ENCODE measurements around the gene NUBPL.
"Not testable (repeated sequence)": the region's sequence is repeated elsewhere in the genome, so short reads cannot be mapped to it uniquely, and the experiment has no call there.

Gene NUBPL

DNA sequence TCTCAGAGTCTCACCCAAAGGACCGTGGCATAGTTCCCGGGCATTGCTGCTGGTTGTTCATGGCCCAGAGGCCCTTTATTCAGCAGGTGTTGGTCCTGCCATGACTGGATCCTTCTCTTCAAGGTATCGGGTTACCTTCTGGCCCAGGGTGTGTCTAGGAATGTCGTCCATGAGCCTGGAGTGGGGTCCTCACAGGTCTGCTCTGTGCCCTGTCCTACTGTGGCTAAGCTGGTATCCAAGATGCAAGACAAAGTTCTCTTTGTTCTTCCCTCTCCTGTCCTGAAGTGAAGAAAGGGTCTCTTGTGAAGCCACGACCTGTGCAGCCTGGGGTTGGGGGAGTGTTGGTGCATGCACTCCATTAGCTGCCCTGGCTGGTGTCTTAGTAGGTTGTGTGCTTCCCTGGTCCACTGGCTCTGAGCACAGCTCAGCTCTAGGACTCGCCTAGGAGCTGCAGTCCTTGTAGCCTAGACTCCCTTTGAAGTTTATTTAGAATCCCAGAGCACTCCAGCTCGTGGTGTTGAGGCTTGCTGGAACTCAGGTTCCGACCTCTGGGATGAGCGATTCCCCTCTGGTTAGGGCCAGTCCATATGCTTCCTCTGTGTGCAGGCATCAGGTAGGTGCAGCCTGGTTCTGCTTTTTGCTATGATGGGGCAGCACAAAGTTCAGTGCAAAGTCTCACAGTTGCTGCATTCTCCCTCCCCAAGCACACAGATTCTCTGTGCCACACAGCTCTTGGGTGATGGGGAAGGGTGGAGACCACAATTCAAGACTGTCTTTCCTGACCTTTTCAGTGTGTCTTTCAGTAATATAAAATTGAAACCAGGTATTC lies 117.4 kb downstream of the NUBPL start:
- DNase-seq = no peak

DNA sequence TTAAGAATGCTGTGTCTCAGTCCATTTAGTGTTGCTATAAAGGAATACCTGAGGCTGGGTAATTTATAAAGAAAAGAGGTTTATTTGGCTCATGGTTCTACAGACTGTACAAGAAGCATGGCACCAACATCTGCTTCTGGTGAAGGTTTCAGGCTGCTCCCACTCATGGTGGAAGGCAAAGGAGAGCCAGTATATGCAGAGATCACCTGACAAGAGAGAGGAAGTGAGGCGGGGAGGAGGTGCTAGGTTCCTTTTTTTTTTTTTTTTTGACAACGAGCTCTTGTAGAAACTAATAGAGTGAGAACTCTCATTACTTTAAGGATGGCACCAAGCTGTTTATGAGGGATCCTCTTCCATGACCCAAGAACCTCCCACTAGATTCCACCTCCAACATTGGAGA lies 121.6 kb downstream of the NUBPL start:
- no peak for DNase-seq

DNA sequence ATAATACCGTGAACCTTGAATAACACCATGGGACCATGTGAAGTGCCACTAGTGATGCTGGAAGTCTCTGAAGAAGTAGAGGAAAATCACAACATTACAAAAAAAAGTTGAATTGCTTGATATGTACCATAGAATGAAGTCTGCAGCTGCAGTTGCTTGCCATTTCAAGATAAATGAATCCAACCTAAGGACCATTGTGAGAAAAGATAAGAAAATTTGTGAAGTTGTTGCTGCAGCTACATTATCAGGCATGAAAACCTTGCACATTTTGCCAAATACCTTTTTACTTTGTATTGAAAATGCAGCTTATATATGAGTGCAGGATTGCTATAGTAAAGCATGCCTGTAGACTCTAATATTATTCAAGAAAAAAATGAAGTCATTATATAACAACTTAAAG lies 126.5 kb downstream of the NUBPL start:
- no peak for DNase-seq

DNA sequence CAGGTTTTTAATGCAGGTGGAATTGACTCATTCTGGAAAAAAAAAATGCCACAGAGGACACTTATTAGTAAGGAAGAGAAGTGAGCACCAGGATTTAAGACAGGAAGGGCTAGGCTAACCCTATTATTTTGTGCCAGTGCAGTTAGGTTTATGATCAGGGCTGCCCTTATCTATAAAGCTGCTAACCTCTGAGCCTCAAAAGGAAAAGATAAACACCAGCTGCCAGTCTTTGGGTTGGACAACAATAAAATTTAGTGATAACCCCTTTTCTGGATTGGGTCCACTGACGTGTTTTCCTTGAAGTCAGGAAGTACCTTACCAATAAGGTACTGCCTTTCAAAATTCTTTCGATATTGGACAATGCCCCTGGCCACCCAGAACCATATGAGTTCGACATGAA lies 128.9 kb downstream of the NUBPL start:
- DNase-seq = no peak

DNA sequence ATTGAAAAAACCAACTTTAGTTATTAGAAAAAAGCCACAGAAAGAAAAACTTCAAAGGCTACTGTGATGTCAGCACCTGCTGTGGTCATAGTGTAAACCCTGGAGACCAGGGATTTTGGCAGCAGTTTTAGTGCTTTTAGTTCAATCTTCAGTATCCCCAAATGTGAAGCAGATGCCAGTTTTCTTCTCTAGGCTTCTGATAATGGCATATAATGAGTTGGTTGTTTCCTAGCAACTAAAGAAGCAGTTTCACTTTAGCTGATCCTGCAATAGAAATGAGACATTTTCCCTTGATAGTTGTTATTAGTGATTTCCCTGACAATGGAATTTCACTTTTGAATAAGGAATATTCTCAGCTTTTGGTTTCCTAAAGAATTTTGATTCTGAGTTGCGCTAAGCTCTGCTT lies 131.2 kb downstream of the NUBPL start:
- DNase-seq = no peak

DNA sequence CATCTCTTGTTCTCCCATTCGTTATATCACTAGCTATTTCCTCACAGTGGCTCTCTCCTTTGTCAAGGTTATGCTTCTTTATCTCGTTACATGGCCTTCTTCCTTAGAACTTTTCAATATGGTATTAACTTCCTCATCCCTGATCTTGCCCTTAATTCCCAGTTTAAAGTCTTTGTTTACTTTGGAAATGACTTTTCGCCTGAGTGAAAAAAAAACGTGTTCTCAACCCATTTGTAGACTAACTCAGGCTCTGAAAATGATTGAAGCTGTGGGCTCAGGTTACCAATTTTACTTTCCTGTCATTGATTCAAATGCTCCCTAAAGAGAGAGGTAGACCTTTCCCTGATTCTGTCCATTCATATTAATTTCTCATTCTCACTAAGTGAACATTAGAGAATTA lies 135.2 kb downstream of the NUBPL start:
- DNase-seq = no peak

DNA sequence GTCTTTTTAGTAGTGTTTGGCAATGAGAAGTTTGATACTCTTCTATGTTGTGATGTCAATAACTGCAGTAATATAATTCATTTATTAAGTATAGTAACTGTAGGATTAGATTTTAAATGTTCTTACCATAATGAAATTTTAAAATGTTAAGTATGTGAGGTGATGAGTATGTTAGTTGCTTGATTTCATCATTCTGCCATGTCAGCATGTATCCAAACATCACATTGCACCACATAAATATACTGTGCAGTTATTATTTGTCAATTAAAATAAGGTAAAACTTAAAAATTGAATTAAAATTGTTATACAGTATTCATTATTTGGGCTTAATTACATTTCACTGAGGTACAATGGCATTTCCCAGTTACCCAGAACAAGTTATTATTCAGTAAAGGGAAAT lies 138.6 kb downstream of the NUBPL start:
- no peak for DNase-seq

DNA sequence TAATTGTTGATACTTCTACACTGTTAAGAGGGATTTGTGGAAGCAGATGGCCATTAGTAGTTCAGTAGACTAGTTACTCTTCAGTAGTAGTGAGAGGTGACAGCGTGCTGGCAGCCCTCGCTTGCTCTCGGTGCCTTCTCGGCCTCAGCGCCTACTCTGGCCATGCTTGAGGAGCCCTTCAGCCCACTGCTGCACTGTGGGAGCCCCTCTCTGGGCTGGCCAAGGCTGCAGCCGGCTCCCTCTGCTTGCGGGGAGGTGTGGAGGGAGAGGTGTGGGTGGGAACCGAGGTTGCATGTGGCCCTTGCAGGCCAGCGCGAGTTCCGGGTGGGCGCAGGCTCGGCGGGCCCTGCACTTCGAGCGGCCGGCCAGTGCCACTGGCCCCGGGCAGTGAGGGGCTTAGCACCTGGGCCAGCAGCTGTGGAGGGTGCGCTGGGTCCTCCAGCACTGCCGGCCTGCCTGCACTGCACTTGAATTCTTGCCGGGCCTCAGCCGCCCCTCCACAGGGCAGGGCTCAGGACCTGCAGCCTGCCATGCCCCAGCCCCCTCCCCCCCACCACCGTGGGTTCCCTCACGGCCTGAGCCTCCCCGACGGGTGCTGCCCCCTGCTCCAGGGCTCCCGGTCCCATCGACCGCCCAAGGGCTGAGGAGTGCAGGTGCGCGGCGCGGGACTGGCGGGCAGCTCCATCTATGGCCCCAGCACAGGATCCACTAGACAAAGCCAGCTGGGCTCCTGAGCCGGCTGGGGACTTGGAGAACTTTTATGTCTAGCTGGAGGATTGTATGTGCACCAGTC lies 139.3 kb downstream of the NUBPL start:
- no peak for DNase-seq

DNA sequence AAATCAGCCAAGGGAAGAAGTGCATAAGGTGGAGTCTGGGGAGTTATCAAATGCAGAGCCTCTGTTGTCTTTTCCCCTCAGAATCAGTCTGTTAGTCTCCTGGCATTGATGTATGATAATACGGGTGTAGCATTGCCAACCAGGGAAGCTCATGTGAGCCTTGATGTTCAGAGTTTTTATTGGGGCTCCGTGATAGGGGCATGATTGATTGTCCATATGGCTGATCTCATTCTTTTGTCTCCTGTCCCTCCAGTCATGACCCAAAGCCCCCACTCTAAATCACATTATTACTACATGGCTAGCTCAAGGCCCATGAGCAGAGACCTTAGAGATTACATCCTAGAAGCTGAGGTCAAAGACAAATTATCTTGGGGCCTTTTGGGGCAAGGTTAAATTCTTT lies 140.9 kb downstream of the NUBPL start:
- no peak for DNase-seq

DNA sequence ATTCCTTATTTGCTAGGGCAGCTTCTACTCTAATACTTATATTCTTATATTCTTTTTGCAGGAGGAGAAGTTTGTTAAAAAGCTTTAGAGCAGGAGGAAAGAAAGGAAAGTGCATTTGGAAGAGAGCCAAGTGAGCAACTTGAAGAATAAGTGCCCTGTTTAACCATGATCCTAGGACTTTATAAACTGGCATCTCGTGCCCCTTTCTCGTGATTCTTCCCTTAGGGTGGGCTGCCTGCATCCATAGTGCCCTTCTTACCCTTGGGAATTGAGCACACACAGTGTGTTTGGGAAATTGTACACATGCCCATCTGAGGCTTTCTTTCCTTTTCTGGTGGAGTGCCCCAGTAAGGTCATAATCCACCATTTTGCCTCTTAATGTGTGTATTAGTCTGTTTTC lies 141.9 kb downstream of the NUBPL start:
- no peak for DNase-seq

DNA sequence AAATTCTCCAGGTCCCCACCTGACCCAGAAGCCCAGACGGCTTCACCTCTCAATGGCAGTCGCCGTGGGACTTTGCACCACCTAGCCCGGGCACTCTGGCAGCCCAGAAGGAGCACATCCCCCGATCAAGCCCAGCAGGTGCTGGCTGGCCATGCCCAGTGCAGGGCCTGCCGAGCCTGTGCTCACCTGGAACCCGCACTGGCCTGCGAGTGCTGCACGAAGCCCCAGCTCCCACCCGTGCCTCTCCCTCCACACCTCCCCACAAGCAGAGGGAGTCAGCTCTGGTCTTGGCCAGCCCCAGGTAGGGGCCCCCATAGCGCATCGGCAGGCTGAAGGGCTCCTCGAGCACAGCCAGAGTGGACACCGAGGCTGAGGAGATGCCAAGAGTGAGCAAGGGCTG lies 144.5 kb downstream of the NUBPL start:
- DNase-seq = no peak

DNA sequence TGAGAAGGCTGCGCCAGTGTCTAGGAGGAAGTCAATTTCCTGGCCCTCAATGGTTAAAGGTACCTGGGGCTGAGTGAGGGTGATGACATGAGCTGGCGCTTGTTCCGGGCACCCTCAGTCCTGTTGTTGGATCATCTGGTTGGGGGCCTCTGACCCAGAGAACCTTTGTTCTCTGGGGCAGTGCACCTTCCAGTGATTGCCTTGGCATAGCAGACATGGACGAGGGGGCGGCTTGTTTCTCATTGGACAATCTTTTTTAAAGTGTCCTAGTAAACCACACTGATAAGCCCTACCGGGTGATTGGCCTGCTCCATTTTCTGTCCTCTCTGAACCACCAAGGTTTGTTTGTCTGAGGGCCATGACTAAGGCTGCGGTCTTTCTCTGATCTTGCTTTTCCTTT lies 147.5 kb downstream of the NUBPL start:
- not testable (repeated sequence) for DNase-seq

DNA sequence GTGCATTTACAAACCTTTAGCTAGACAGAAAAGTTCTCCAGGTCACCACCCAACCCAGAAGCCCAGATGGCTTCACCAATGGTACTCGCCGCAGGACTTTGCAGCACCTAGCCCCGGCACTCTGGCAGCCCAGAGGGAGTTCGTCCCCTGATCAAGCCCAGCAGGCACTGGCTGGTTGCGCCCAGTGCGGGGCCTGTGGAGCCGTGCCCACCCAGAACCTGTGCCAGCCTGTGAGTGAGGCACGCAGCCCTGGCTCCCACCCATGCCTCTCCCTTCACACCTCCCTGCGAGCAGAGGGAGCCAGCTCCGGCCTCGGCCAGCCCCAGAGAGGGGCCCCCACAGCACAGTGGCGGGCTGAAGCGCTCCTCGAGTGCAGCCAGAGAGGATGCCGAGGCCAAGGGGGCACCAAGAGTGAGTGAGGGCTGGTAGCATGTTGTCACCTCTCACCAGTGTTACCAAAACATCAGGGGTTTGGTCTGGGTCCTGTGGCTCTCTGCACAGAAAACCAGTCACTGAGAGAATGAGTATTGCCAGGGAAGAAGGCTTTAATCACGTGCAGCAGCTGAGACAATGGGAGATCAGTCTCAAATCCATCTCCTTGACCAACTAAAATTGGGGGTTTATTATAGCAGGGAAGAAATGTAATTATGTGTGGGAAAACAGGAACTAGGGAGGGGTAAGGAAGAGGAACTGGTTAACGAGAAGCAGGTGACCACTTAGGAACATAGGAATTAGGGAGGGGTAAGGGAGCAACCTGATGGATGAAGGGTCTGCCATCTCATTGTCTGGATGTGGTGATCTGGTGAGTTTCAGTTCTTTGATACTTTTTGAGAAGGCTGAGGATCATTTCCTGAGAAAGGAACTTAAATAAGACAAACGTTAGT lies 151.3 kb downstream of the NUBPL start:
- DNase-seq = no peak

DNA sequence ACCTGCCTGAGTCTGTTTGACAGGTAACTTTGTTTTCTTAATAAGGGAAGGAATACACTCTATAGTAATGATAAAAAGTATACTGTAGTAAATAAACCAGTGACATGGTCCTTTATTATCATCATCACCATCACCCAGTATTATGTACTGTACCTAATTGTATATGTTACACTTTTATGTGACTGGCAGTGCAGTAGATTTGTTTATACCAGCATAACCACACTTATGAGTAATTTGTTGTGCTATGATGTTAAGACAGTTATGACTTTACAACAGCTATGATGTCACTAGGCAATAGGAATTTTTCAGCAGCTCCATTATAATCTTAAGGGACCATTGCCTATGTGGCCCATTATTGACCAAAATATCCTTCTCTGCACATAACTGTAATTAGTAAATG lies 155.0 kb downstream of the NUBPL start:
- DNase-seq = no peak

DNA sequence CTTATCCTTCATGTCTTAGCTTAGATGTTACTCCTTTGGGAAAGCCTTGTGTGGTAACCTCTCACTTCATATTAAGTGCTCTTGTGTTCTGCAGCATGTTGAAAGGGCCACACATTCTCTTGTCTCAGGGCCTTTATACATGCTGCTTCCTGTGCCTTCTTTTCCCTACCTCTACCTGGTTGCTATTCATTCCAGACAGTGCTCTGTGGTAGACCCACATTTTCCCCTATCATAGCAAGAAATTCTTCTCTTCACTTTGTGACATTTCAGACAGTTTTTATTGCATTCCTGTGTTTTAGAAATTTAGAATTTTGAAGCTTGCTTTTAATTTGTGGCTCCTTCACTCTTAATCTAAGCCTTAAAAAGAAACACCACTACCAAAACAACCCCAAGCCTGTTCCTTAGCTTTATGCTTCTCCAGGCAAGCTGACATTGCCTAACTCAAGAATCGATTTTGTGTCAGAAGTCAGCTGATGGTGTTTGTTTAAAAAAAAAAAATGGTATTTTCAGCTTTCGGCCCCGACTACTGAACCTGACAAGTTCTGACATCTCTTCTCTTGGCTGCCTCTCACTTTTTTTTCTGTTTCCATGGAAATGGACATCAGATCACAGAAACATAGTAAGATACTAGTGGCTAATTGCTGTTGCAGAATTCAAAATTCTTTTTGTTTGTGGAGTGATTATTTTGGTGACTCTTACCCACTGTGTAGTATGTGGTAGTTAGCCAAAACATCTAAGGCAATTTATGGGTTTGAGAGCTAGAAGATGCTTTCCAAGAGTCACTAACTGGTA lies 156.3 kb downstream of the NUBPL start:
- no peak for DNase-seq

DNA sequence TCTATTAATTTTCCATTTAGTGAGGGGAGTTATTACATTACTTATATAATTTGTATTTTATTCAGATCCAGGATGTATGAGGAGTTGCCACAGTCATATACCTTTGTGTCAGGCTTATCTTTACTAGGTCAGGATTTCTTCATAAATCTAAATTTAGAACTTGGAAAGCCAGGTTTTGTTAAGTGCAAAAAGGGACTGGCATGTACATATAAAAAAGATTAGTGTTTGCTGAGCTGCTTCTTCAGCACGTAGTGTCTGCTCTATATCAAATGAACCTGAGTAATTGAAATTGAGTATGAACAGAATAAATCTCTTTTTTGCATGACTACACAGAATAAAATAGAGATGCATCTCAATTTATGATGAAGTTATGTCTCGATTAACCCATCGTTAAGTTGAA lies 157.4 kb downstream of the NUBPL start:
- DNase-seq = no peak

DNA sequence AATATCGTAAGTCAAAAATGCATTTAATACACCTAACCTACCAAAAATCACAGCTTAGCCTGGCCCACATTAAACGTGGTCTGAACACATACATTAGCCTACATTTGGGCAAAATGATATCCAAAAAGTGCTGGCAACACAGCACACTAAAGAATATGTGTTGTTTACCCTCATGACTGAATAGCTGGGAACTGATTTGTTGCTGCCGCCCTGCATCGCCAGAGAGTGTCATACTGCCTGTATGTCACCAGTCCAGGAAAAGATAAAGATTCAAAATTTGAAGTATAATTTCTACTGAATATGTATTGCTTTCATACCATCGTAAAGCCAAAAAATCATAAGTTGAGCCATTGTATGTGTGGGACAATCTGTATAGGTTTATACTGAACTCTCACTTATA lies 157.8 kb downstream of the NUBPL start:
- no peak for DNase-seq

DNA sequence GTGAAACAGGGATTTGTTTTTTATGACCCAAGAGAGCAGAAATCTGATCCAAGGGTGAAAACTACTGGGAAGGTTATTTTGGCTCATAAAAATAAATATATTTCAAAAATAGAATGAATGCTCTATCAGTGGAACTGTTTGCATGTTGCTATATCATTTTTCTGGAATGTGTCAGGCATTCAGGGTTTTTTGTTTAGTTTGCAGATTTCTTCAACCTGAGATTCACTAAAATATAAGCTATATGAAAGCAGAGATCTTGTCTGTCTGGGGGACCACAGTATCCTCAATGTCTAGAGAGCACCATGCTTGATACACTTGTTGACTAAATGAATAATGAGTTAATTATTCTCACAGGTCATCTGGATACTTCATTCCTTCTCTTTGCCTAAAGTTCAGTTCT lies 165.1 kb downstream of the NUBPL start:
- no peak for DNase-seq

DNA sequence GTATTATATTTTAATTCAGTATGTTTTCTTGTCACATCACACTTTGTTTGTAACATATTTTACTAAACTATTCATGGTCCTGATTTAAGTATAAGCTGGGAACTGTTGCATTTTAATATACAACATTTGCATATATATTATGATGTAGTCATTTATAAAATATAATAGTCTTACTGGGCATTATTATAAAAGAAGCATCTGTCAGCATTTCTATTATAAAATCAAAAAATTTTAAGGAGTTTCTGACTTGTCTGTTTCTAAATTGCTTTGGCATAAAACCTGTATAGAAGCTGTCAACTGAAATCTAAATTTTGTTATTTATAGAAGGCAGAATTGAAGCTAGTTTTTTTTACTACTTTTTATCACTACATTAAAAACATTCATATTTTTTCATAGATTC lies 166.6 kb downstream of the NUBPL start:
- no peak for DNase-seq

DNA sequence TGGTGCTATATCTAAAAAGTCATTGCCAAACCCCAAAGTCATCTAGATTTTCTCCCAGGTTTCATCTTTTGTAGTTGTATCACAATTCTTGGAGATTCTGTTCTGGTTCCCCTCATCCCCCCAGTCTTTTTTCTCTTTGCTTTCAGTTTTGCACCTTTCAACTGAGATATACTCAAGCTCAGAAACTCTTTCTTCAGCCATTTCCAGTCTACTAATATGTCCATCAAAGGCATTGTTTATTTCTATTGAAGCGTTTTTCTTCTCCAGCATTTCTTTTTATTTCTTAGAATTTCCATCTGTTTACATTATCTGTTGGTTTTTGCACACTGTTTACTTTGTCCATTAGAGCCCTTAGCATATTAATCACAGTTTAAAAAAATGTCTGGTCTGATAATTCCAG lies 179.5 kb downstream of the NUBPL start:
- no peak for DNase-seq

DNA sequence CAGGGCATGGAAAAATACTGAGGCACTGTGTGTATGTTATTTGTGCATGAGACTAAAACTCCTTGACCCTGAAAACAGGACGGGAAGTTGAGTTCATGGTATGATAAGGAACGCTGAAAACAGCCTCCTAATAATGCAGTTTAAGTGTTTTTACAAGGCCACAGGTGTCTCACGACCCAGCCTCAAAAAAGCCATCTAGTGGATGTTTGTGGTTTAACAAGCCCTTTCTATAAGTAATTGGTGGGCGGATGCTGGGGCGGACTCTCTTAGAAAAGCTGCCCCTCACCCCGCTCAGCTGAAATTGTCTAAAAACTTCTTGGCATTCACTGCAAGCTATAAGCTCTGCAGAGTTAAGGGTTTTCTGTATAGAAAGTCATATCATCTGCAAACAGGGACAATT lies 184.5 kb downstream of the NUBPL start:
- no peak for DNase-seq

DNA sequence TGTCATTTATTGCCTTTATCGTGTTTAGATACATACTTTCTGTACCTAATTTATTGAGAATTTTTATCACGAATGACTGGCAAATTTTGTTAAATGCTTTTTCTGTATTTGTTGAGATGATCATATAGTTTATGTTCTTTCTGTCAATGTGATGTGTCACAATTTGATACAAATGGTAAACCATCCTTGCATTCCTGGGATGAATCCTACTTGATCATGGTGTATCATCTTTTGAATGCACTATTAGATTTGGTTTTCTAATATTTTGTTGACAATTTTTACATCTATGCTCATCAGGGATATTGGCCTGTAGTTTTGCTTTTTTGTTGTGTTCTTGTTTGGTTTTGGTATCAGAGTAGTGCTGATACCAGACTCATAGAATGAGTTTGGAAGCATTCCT lies 185.1 kb downstream of the NUBPL start:
- DNase-seq = no peak

DNA sequence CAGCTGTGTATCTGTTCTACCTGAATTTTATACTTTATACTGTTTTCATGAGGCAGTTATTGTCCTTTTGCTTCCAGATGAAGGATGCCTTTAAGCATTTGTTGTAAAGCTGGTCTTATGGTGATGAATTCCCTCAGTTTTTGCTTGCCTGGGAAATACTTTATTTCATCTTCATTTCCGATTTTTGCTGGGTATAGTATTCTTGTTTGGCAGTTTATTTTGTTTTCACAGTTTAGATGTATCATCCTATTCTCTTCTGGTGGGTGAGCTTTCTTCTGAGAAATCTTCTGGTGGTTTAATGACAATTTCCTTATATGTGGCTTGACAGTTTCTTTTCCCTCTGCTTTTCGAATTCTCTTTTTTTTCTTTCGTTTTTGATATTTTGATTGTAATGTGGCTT lies 188.1 kb downstream of the NUBPL start:
- no peak for DNase-seq
